ENCODE data around the gene ZW10.

Gene ZW10

DNA sequence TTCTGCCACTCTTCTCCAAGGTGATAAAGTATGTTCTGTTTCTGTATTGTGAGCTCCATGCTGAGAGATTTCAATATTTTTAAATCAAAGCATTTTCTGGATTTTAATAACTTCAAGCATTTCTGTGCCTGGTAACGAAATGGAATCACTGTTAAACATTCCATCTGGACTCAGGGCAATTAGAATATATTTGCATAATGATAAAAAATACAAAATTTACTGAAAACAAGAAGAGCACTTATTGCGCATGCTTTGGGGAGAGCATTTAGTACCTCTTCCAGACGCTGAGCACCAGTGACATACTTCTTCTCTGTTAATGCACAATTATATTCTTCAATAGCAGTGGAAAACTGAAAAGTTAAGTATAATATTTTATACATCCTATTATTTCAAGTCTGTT lies 13.3 kb downstream of the ZW10 start:
- peaks cover 36% of the 10 kb centered on the region for H3K36me3 ChIP-seq (ENCODE audit: insufficient read depth, low read length)
- no peak overlapping the region for H3K9ac ChIP-seq (ENCODE audit: low read length)
- H3K4me1 ChIP-seq (ENCODE audit: insufficient read depth, low read length) = no peaks in the 10 kb centered on the region
- H3K4me3 ChIP-seq (ENCODE audit: low read depth in 1 of 2, low read length in 2 of 2) = no peak overlapping the region
- H3K27me3 ChIP-seq (ENCODE audit: control insufficient read depth in 1 of 2, insufficient read depth in 2 of 2, low read length in 2 of 2) = no peaks in the 10 kb centered on the region
- H3K27ac ChIP-seq (ENCODE audit: low read depth, low read length) = no peak overlapping the region
- no peaks in the 10 kb centered on the region for H3K9me3 ChIP-seq (ENCODE audit: low read length)

DNA sequence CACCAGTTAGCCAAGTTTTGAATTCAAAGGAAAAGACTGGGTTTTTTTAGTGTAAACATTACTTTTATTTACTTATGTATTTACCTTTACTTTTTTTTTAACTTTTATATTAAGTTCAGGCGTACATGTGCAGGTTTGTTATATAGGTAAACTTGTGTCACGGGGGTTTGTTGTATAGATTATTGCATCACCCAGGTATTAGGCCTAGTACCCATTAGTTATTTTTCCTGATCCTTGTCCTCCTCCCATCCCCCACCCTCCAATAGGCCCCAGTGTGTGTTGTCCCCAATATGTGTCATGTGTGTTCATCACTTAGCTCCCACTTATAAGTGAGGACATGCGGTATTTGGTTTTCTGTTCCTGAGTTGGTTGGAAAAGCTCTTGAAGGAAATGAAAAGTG lies 20.6 kb downstream of the ZW10 start:
- Histone ChIP-seq H3K27me3 (ENCODE audit: control insufficient read depth in 1 of 2, insufficient read depth in 2 of 2, low read length in 2 of 2) (no peaks in the 10 kb centered on the region), H3K36me3 (ENCODE audit: insufficient read depth, low read length) (peaks cover 36% of the 10 kb centered on the region), H3K9me3 (ENCODE audit: low read length) (no peaks in the 10 kb centered on the region), H3K4me1 (ENCODE audit: insufficient read depth, low read length) (no peaks in the 10 kb centered on the region), H3K4me3 (ENCODE audit: low read depth in 1 of 2, low read length in 2 of 2) (no peak overlapping the region), H3K27ac (ENCODE audit: low read depth, low read length) (no peak overlapping the region), H3K9ac (ENCODE audit: low read length) (no peak overlapping the region)

DNA sequence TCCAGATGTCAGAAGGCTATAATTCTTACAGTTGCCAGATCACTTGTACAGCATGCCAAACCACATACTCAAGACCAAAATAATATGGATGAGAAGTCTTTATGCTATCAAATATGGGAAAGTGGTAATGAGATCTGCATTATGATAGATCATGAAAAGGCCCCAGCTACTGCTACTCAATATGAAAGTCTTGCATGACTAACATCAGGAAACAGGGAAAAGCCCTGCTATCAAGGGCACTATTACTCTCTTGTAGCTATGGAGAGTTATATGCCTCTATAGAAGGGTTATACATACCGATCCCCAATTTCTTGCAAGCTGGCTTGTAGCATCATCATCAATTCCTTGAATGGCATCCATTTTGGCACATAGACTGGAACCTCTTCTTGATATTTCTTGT lies 37.2 kb downstream of the ZW10 start:
- Histone ChIP-seq H3K27me3 (ENCODE audit: control insufficient read depth in 1 of 2, insufficient read depth in 2 of 2, low read length in 2 of 2) (no peaks in the 10 kb centered on the region), H3K4me1 (ENCODE audit: insufficient read depth, low read length) (no peaks in the 10 kb centered on the region), H3K4me3 (ENCODE audit: low read depth in 1 of 2, low read length in 2 of 2) (no peak overlapping the region), H3K9me3 (ENCODE audit: low read length) (no peaks in the 10 kb centered on the region), H3K27ac (ENCODE audit: low read depth, low read length) (no peak overlapping the region), H3K36me3 (ENCODE audit: insufficient read depth, low read length) (peaks cover 32% of the 10 kb centered on the region), H3K9ac (ENCODE audit: low read length) (no peak overlapping the region)

DNA sequence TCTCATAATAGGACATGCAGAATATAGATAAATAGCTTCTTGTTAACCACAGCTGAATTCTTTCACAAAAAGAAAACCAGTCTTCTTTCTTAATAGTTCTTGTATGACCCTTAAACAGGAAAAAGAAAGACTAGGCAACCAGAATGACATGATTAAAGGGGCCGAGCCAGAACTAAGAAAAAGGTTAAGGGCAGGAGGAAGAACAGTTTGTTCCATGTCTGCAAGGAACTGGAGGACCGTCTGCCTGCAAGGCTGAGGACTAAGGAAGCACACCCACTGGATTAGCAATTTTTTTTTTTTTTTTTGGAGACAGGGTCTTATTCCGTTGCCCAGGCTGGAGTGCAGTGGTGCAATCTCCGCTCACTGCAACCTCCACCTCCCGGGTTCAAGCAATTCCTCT lies 41.4 kb downstream of the ZW10 start:
- H3K4me3 ChIP-seq (ENCODE audit: low read depth in 1 of 2, low read length in 2 of 2) = no peak overlapping the region
- no peaks in the 10 kb centered on the region for H3K9me3 ChIP-seq (ENCODE audit: low read length)
- H3K27me3 ChIP-seq (ENCODE audit: control insufficient read depth in 1 of 2, insufficient read depth in 2 of 2, low read length in 2 of 2) = no peaks in the 10 kb centered on the region
- no peak overlapping the region for H3K9ac ChIP-seq (ENCODE audit: low read length)
- H3K36me3 ChIP-seq (ENCODE audit: insufficient read depth, low read length) = peaks cover 14% of the 10 kb centered on the region
- H3K27ac ChIP-seq (ENCODE audit: low read depth, low read length) = no peak overlapping the region
- H3K4me1 ChIP-seq (ENCODE audit: insufficient read depth, low read length) = no peaks in the 10 kb centered on the region

DNA sequence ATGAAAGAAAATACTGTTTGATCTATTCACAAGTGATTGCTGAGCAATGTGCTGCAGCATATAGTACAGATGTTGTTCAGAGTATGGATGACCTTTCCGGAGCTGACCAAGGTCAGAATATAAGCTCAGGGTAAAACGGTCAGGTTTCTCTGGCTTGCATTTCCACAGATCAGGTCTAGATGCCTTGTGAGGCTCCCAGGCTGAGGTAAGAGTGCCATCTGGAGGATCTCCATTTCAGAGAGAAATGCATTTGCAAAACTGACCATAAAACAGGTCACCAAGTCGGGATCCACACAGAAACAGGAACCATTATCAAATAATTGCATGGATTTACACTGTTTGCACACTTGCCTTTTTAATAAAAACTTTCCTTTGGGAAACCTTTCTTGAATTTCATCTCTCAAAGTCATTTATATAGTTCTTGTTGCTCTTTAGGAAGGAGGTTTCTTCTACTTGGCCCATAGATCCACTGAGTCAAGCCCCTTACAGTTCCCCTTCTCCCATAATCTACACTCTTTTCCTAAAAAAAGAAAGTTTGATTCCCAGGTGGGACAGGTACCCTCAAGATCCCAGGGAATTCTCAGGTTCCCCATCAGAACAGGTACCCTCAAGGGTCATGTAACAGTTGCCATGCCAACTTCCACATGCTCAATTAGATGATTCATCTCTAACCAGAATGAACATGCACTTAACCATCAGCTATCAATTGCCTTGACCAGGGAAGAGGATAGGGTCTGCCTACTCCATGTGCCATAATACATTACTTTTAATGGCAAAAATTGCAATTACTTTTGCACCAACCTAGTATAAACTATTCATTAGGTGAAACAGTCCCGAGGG lies 42.4 kb downstream of the ZW10 start:
- Histone ChIP-seq H3K4me3 (ENCODE audit: low read depth in 1 of 2, low read length in 2 of 2) (no peak overlapping the region), H3K27ac (ENCODE audit: low read depth, low read length) (no peak overlapping the region), H3K9me3 (ENCODE audit: low read length) (no peaks in the 10 kb centered on the region), H3K27me3 (ENCODE audit: control insufficient read depth in 1 of 2, insufficient read depth in 2 of 2, low read length in 2 of 2) (no peaks in the 10 kb centered on the region), H3K36me3 (ENCODE audit: insufficient read depth, low read length) (peaks cover 14% of the 10 kb centered on the region), H3K4me1 (ENCODE audit: insufficient read depth, low read length) (no peaks in the 10 kb centered on the region), H3K9ac (ENCODE audit: low read length) (no peak overlapping the region)

DNA sequence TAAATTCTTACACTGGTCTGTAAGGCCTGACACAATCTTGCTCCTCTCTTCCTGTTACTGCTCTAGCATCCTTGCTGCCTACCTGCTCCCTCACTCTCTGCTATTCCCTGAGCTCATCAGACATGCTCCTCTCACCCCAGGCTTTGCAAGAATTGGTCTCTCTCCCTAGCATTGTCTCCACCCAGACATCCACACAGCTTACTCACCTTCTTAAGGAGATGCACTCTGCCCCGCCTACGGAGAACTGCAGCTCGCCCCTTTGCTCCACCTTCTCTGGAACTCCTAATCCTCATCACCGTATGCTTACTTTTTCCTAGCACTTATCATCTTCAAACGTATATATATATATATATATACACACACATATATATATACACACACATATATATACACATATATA lies 44.0 kb downstream of the ZW10 start:
- Histone ChIP-seq H3K9ac (ENCODE audit: low read length) (no peak overlapping the region), H3K4me3 (ENCODE audit: low read depth in 1 of 2, low read length in 2 of 2) (no peak overlapping the region), H3K4me1 (ENCODE audit: insufficient read depth, low read length) (peaks cover 3% of the 10 kb centered on the region), H3K36me3 (ENCODE audit: insufficient read depth, low read length) (peaks cover 14% of the 10 kb centered on the region), H3K27ac (ENCODE audit: low read depth, low read length) (no peak overlapping the region), H3K9me3 (ENCODE audit: low read length) (no peaks in the 10 kb centered on the region), H3K27me3 (ENCODE audit: control insufficient read depth in 1 of 2, insufficient read depth in 2 of 2, low read length in 2 of 2) (no peaks in the 10 kb centered on the region)

DNA sequence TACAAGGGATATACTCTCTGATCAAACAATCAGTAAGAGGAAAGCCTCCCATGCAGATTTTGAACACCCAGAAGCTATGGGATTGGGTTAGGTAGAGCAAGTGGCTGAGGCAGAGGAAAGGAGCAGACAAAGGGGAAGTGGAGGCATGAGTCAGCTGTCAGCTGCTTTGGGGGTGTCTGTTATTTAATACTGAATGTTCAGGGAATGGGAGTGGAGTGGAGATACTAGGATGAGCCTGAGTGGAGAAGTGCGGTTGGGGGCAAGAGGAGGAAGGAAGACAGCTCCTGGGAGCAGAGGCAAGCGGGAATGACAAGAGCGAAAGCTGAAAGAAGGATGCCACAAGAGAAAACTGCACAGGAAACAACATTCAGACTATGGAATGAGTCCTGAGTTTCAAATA lies 44.7 kb downstream of the ZW10 start:
- Histone ChIP-seq H3K27ac (ENCODE audit: low read depth, low read length) (no peak overlapping the region), H3K9ac (ENCODE audit: low read length) (no peak overlapping the region), H3K4me3 (ENCODE audit: low read depth in 1 of 2, low read length in 2 of 2) (no peak overlapping the region), H3K4me1 (ENCODE audit: insufficient read depth, low read length) (peaks cover 9% of the 10 kb centered on the region), H3K27me3 (ENCODE audit: control insufficient read depth in 1 of 2, insufficient read depth in 2 of 2, low read length in 2 of 2) (no peaks in the 10 kb centered on the region), H3K9me3 (ENCODE audit: low read length) (no peaks in the 10 kb centered on the region), H3K36me3 (ENCODE audit: insufficient read depth, low read length) (peaks cover 10% of the 10 kb centered on the region)

DNA sequence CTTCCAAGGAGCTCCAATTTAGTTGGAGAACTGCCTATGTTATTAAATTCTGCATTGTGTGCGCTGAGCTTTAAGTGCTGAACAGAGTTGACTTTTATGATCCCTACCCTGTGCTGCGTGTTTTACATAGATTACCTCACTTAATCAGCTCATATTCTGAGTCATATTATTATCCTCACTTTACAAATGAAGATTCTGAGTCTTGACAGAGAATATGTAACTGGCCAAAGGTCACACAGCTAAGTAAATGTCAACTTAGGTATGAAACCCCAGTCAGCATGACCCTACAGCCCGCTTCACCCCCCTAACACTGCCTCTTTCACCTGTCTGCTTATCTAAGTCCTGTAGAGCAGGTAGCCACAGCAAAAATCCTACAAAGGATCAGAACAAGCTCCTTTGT lies 47.6 kb downstream of the ZW10 start:
- Histone ChIP-seq H3K4me3 (ENCODE audit: low read depth in 1 of 2, low read length in 2 of 2) (no peak overlapping the region), H3K9ac (ENCODE audit: low read length) (no peak overlapping the region), H3K27ac (ENCODE audit: low read depth, low read length) (no peak overlapping the region), H3K4me1 (ENCODE audit: insufficient read depth, low read length) (peaks cover 13% of the 10 kb centered on the region), H3K36me3 (ENCODE audit: insufficient read depth, low read length) (no peaks in the 10 kb centered on the region), H3K27me3 (ENCODE audit: control insufficient read depth in 1 of 2, insufficient read depth in 2 of 2, low read length in 2 of 2) (no peaks in the 10 kb centered on the region), H3K9me3 (ENCODE audit: low read length) (no peaks in the 10 kb centered on the region)

DNA sequence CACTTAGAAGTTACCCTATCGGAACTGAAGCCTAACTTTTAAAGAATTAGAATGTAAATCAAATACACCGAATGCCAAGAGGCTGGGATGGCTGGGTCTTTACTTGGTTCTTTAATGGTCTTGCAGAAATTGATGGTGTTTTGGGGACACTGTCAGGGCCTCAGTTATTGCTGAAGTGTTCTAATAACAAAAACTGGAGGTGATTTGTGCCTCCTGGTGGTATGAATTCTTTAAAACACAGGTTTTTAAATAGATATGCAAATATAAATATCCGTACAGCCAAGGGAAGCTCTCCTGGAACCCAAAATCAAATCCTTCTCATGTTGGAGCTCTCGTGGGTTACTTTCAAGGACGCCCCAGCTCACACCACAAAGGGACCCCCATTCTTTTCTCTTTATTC lies 48.1 kb downstream of the ZW10 start:
- no peak overlapping the region for H3K9ac ChIP-seq (ENCODE audit: low read length)
- peaks cover 13% of the 10 kb centered on the region for H3K4me1 ChIP-seq (ENCODE audit: insufficient read depth, low read length)
- H3K27me3 ChIP-seq (ENCODE audit: control insufficient read depth in 1 of 2, insufficient read depth in 2 of 2, low read length in 2 of 2) = no peaks in the 10 kb centered on the region
- no peak overlapping the region for H3K27ac ChIP-seq (ENCODE audit: low read depth, low read length)
- no peaks in the 10 kb centered on the region for H3K36me3 ChIP-seq (ENCODE audit: insufficient read depth, low read length)
- H3K9me3 ChIP-seq (ENCODE audit: low read length) = no peaks in the 10 kb centered on the region
- no peak overlapping the region for H3K4me3 ChIP-seq (ENCODE audit: low read depth in 1 of 2, low read length in 2 of 2)

DNA sequence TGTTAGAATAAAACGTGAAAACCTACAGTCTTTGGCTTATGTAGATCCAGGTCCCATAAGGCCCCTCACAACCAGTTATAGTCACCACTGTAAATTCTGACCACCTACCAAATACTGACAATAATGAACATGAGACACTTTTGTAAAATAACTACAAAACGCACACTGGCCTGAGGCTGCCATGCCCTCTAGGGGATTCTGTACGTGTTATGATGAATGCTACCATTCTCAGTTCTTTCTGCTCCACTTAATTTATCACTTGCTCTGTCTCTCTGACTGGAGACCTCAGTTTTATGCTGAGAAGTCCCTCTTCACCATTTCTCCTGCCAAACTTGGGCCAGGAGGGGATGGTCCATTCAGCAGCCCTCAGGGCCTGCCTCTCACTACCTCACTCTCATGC lies 48.7 kb downstream of the ZW10 start:
- H3K36me3 ChIP-seq (ENCODE audit: insufficient read depth, low read length) = no peaks in the 10 kb centered on the region
- no peak overlapping the region for H3K4me3 ChIP-seq (ENCODE audit: low read depth in 1 of 2, low read length in 2 of 2)
- H3K9me3 ChIP-seq (ENCODE audit: low read length) = no peaks in the 10 kb centered on the region
- H3K4me1 ChIP-seq (ENCODE audit: insufficient read depth, low read length) = peaks cover 13% of the 10 kb centered on the region
- H3K27me3 ChIP-seq (ENCODE audit: control insufficient read depth in 1 of 2, insufficient read depth in 2 of 2, low read length in 2 of 2) = no peaks in the 10 kb centered on the region
- no peak overlapping the region for H3K9ac ChIP-seq (ENCODE audit: low read length)
- H3K27ac ChIP-seq (ENCODE audit: low read depth, low read length) = no peak overlapping the region

DNA sequence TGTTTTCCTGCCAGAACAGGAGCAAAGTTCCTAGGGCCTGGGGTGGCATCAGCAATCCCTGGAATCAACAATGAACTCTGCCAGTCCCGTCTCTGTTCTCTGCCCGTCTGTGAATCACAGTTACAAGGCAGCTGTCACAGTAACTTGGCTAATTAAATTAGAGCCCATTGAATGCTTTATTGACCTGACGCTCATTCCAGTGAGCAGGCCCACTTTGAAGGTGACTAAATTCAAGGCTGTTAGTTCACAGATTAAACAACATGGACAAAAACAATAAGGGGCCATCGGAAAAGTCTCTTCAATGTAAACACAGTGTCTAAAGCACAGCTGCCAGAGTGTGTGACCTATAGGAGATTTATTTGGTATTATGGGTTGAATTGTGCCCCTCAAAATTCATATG lies 49.7 kb downstream of the ZW10 start:
- H3K27me3 ChIP-seq (ENCODE audit: control insufficient read depth in 1 of 2, insufficient read depth in 2 of 2, low read length in 2 of 2) = no peaks in the 10 kb centered on the region
- H3K9ac ChIP-seq (ENCODE audit: low read length) = no peak overlapping the region
- no peaks in the 10 kb centered on the region for H3K9me3 ChIP-seq (ENCODE audit: low read length)
- H3K4me1 ChIP-seq (ENCODE audit: insufficient read depth, low read length) = peaks cover 13% of the 10 kb centered on the region
- no peak overlapping the region for H3K27ac ChIP-seq (ENCODE audit: low read depth, low read length)
- no peak overlapping the region for H3K4me3 ChIP-seq (ENCODE audit: low read depth in 1 of 2, low read length in 2 of 2)
- H3K36me3 ChIP-seq (ENCODE audit: insufficient read depth, low read length) = no peaks in the 10 kb centered on the region

DNA sequence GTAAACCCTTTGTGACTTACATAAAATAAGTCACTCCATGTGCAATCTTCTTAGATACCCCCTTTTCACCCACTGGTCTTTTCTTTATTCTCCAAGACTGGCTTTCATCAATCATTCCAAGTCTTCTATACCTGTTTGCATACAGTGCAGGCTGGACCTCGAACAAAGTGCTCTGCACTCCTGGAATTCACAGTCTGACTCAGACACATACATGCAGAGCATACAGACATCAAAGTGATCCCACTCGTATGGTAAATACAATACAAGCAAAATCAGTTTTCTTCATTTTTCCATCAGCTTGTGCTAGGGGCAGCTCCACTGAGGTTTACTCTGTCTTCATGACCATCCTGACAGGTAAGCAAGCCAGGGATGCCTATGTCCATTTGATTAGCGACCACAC lies 50.6 kb downstream of the ZW10 start:
- H3K27ac ChIP-seq (ENCODE audit: low read depth, low read length) = no peak overlapping the region

More for the DNA sequence above, 50.6 kb downstream of the ZW10 start:
- no peaks in the 10 kb centered on the region for H3K36me3 ChIP-seq (ENCODE audit: insufficient read depth, low read length)
- peaks cover 13% of the 10 kb centered on the region for H3K4me1 ChIP-seq (ENCODE audit: insufficient read depth, low read length)
- no peak overlapping the region for H3K9ac ChIP-seq (ENCODE audit: low read length)
- no peaks in the 10 kb centered on the region for H3K27me3 ChIP-seq (ENCODE audit: control insufficient read depth in 1 of 2, insufficient read depth in 2 of 2, low read length in 2 of 2)
- H3K9me3 ChIP-seq (ENCODE audit: low read length) = no peaks in the 10 kb centered on the region
- H3K4me3 ChIP-seq (ENCODE audit: low read depth in 1 of 2, low read length in 2 of 2) = no peak overlapping the region

All from muscle layer of colon (tissue), 2 donors.